Lung (tissue), 12 donors: Measurements from ENCODE around the gene RAB30. TPM values are rescaled to one million over a fixed set of nuclear protein-coding genes. Genes with fewer than 3 reads are reported as not detected.
A peak's percentile ranks its signal among the peaks of the same experiment; 100 is the strongest.

ENCODE experiments used
- ATAC-seq: fragments of 200-7000 bp; cut with Tn5 transposase; one replicate; pipeline ENCODE4 v1.9.1; 2020; ENCODE audit warnings: moderate number of reproducible peaks; ENCODE audit not compliant: insufficient read depth, low FRiP score
- DNase-seq, 3 donors: peaks; one replicate each; pipeline ENCODE4 v3.0.0-alpha.2; 2013 to 2017
- H3K27ac ChIP-seq, 2 donors: one replicate each; pipeline ENCODE4 v1.5.1; 2013; ENCODE audit warnings: mild to moderate bottlenecking in 2 of 2, moderate library complexity in 2 of 2, control low read depth in 1 of 2, inconsistent platforms in 1 of 2, low read depth in 1 of 2, low read length in 1 of 2
- H3K27me3 ChIP-seq, 3 donors: one replicate each; pipeline ENCODE4 v1.5.1; 2013; ENCODE audit warnings: low read length in 2 of 3; ENCODE audit not compliant: control insufficient read depth in 3 of 3, insufficient read depth in 3 of 3
- H3K36me3 ChIP-seq, 4 donors: one replicate each; pipeline ENCODE4 v1.5.1; 2013; ENCODE audit warnings: low read length in 4 of 4, mild to moderate bottlenecking in 1 of 4, moderate library complexity in 1 of 4; ENCODE audit not compliant: control insufficient read depth in 4 of 4, insufficient read depth in 4 of 4
- H3K4me1 ChIP-seq, 5 donors: one replicate each; pipeline ENCODE4 v1.5.1; 2013; ENCODE audit warnings: low read length in 5 of 5, mild to moderate bottlenecking in 2 of 5, moderate library complexity in 1 of 5; ENCODE audit not compliant: control insufficient read depth in 5 of 5, insufficient read depth in 5 of 5
- H3K4me3 ChIP-seq: one replicate; pipeline ENCODE4 v1.5.1; 2013; ENCODE audit warnings: mild to moderate bottlenecking, control low read depth, moderate library complexity
- H3K9ac ChIP-seq, 2 donors: one replicate each; pipeline ENCODE4 v1.5.1; 2013; ENCODE audit warnings: low read length in 2 of 2, control low read depth in 1 of 2; ENCODE audit not compliant: insufficient read depth in 1 of 2
- H3K9me3 ChIP-seq, 4 donors: one replicate each; pipeline ENCODE4 v1.5.1; 2013; ENCODE audit warnings: low read length in 3 of 4, mild to moderate bottlenecking in 1 of 4, moderate library complexity in 1 of 4; ENCODE audit not compliant: control insufficient read depth in 4 of 4, insufficient read depth in 3 of 4
- CTCF ChIP-seq: IDR thresholded peaks from 2 replicates; pipeline ENCODE4 v1.5.1; 2012; ENCODE audit warnings: mild to moderate bottlenecking; ENCODE audit errors: control extremely low read depth, extremely low read depth
- WGBS, 2 donors: extraction: QIAGEN DNeasy Blood & Tissue Kit; methylation state at CpG; one replicate each; pipeline ENCODE4 v1.1.7; 2013; 5-methylcytosine and 5-hydroxymethylcytosine counted together
- polyA plus RNA-seq, 2 donors: library from polyadenylated mRNA; stranded (reverse); fragments of 200-250 nt; gene quantifications; one replicate each; pipeline ENCODE4 v1.2.1, GENCODE V29; 2013
- total RNA-seq, 2 donors: library from RNA; depleted of rRNA in 1 of 2; stranded (reverse); fragments of >200 nt in 1 of 2; gene quantifications; one replicate each; pipeline ENCODE4 v1.2.1, GENCODE V29; 2014 to 2021
- donor health status: control.
- donor health status: control.
- donor health status: Bipolar disorder and iron deficiency.
- donor health status: healthy.
- donor health status: DM: yes; HTN: yes; CAD: no.

RAB30 gene
- total and polyA plus RNA-seq, 4 donors = 1.6 to 25.5 (median 7.5) TPM

GRCh38 chr11:83014951-83015350 is 56.7 kb downstream of the RAB30 start:
- 85 to 95% methylated on average over 1 of the region's 1 CpG for WGBS, 2 donors
- no peak for TF ChIP-seq CTCF
- H3K27ac ChIP-seq = no peak overlapping the region
- no peak overlapping the region for H3K9ac ChIP-seq
- peaks cover 0 to 18% (median 0%) of the 10 kb centered on the region in 5 donors for H3K4me1 ChIP-seq
- H3K4me3 ChIP-seq = no peak overlapping the region
- H3K9me3 ChIP-seq = peaks cover 0 to 2% (median 0%) of the 10 kb centered on the region in 4 donors
- H3K36me3 ChIP-seq = peaks cover 0 to 2% (median 0%) of the 10 kb centered on the region in 4 donors
- ATAC-seq = no peak
- H3K27me3 ChIP-seq = no peaks in the 10 kb centered on the region
- DNase-seq = no peak

- Histone ChIP-seq H3K4me1 (peaks cover 3 to 24% (median 9%) of the 10 kb centered on the region in 5 donors), H3K27me3 (no peaks in the 10 kb centered on the region), H3K9ac (no peak overlapping the region), H3K27ac (peak overlapping the region in 1 of 2 donors; percentile 14), H3K9me3 (peaks cover 0 to 2% (median 0%) of the 10 kb centered on the region in 4 donors), H3K36me3 (peaks cover 0 to 2% (median 0%) of the 10 kb centered on the region in 4 donors), H3K4me3 (no peak overlapping the region)
- no peak for DNase-seq
- no peak for ATAC-seq
- 78 to 85% methylated on average over 7 of the region's 7 CpGs for WGBS, 2 donors
- no peak for TF ChIP-seq CTCF
Observed at GRCh38 chr11:83012168-83013067, 59.3 kb downstream of the RAB30 start.

- Histone ChIP-seq H3K27me3 (no peaks in the 10 kb centered on the region), H3K27ac (no peak overlapping the region), H3K9me3 (no peaks in the 10 kb centered on the region), H3K36me3 (peaks cover 0 to 2% (median 0%) of the 10 kb centered on the region in 4 donors), H3K9ac (no peak overlapping the region), H3K4me1 (peaks cover 3 to 30% (median 10%) of the 10 kb centered on the region in 5 donors), H3K4me3 (no peak overlapping the region)
- ATAC-seq (no peak), DNase-seq (no peak)
- TF ChIP-seq CTCF = no peak
- 64 to 85% methylated on average over 2 of the region's 2 CpGs for WGBS, 2 donors
Observed at GRCh38 chr11:83011333-83012167, 60.1 kb downstream of the RAB30 start.
